Mesothelial cell of epicardium (in vitro differentiated cells): Measurements from ENCODE around the gene FAM124A. TPM values are rescaled to one million over a fixed set of nuclear protein-coding genes. Genes with fewer than 3 reads are reported as not detected.
A peak's percentile ranks its signal among the peaks of the same experiment; 100 is the strongest.

Experiments
- DNase-seq, 2 experiments: peaks; one replicate each; pipeline ENCODE4 v3.0.0; 2021; ENCODE audit warnings: low spot score in 2 of 2; ENCODE audit not compliant: unreplicated experiment in 2 of 2
- H3K27ac Mint-ChIP-seq: 2 replicates; pipeline ENCODE4 v1.8.0; 2021; ENCODE audit warnings: mixed read lengths
- H3K27me3 Mint-ChIP-seq: 2 replicates; pipeline ENCODE4 v1.8.0; 2021; ENCODE audit warnings: low read depth, mixed read lengths
- H3K36me3 Mint-ChIP-seq: 2 replicates; pipeline ENCODE4 v1.8.0; 2021; ENCODE audit warnings: mixed read lengths
- H3K4me1 Mint-ChIP-seq: 2 replicates; pipeline ENCODE4 v1.8.0; 2021; ENCODE audit warnings: mixed read lengths
- H3K4me3 Mint-ChIP-seq: 2 replicates; pipeline ENCODE4 v1.8.0; 2021; ENCODE audit warnings: mild to moderate bottlenecking, moderate library complexity, mixed read lengths
- H3K9me3 Mint-ChIP-seq: 2 replicates; pipeline ENCODE4 v1.8.0; 2021; ENCODE audit warnings: mixed read lengths
- total RNA-seq: library from RNA; stranded (reverse); gene quantifications from 3 replicates; pipeline ENCODE4 v1.2.1, GENCODE V29; 2021
- TF ChIP-seq, protein P1 (sequence below): fragments of 200-600 bp; sonication (generic); IDR thresholded peaks from one replicate; pipeline ENCODE4 v1.5.0; 2021; ENCODE audit warnings: antibody characterized with exemption; ENCODE audit not compliant: unreplicated experiment

FAM124A gene
- total RNA-seq, 1 donor from 2014 or later: 0.78 TPM

DNA sequence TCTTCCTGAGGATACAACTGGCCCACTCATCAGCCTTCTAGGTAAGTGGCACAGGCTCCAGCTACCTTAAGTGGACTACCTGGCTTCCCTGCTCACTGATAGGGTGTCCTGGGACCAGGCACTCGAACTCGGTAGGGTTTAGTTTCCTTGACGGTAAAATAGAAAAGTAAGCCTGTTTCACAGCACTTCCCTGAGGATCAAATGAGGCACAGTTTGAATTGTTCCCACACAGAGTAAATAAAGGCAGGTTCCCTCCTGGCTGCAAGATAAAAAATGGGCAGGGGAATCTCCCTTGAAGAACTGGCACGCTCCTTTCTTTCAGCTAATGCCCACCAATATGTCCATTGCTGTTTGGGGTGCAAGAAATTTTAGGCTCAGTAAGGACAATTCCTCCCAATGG, 1.1 kb upstream of the FAM124A start:
- Mint-ChIP-seq H3K36me3 (no peaks in the 10 kb centered on the region), H3K27me3 (peaks cover 71% of the 10 kb centered on the region), H3K27ac (no peak overlapping the region), H3K4me3 (peak overlapping the region; percentile 74), H3K9me3 (no peaks in the 10 kb centered on the region), H3K4me1 (peaks cover 7% of the 10 kb centered on the region)
- no peak for DNase-seq
- TF ChIP-seq, protein P1, sequence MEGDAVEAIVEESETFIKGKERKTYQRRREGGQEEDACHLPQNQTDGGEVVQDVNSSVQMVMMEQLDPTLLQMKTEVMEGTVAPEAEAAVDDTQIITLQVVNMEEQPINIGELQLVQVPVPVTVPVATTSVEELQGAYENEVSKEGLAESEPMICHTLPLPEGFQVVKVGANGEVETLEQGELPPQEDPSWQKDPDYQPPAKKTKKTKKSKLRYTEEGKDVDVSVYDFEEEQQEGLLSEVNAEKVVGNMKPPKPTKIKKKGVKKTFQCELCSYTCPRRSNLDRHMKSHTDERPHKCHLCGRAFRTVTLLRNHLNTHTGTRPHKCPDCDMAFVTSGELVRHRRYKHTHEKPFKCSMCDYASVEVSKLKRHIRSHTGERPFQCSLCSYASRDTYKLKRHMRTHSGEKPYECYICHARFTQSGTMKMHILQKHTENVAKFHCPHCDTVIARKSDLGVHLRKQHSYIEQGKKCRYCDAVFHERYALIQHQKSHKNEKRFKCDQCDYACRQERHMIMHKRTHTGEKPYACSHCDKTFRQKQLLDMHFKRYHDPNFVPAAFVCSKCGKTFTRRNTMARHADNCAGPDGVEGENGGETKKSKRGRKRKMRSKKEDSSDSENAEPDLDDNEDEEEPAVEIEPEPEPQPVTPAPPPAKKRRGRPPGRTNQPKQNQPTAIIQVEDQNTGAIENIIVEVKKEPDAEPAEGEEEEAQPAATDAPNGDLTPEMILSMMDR: no peak

DNA sequence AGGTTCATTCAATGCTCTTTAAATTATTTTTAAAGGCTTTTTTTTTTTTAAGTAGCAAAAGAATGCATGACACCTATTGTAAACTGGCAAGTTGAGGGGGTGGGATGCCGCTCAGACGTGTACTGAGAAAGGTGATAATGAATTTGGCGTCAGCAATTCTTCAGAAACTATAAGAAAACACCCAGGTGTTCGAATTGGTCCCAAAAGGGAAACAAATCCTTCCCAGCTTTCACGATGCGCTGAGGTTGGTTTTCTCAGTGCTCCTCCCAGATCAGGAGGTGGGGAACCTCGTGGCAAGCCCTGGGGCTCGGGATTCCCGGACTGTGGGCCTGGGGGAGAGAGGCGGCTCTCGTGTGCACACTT, 543 bp upstream of the FAM124A start:
- Mint-ChIP-seq H3K27ac (no peak overlapping the region), H3K4me3 (peak overlapping the region; percentile 74), H3K9me3 (no peaks in the 10 kb centered on the region), H3K4me1 (peaks cover 7% of the 10 kb centered on the region), H3K36me3 (no peaks in the 10 kb centered on the region), H3K27me3 (peaks cover 72% of the 10 kb centered on the region)
- TF ChIP-seq, protein P1: no peak
- DNase-seq: no peak

DNA sequence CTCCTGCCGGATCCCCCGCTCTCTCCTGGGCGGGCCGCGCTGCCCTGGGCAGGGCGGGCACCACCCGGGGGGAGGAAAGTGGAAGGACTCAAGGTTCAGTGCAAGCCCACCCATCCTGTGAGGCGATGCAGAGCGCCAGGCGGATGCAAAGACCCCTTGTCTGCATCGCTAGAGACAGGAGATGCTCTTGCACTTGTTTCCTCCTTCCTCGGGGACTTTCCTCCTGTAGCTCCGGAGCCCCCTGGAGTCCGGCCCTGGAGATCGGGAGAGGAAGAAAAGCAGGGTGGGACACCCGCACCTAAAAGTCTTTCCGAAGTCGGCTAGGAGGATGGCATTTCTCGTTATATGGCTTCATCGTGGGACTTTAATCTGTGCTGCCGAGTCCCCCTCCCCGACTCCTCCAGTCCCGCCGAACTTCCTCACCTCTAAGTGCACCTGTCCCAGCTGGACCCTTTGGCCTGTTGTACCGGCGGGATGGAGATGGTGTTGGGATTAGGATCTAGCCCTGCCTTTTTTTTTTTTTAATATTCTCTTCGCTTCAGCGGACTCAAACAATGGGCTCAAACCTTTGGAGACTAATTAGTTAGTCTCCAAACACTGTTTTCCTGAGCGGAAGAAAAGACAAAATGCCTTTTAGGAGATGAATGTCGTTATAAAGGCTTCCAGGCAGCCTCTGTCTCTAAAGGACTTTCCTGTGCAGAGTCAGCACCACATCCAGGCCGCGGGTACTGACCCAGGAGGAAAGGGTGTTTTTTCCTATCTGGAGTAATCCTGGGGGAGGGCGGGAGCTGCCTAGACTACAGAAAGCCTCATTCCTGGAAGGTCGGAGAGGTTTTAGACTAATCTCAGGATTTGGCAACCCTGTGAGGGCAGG, 725 bp downstream of the FAM124A start:
- H3K27ac Mint-ChIP-seq: no peak overlapping the region
- H3K27me3 Mint-ChIP-seq: peaks cover 77% of the 10 kb centered on the region
- no peaks in the 10 kb centered on the region for H3K9me3 Mint-ChIP-seq
- peak overlapping the region; percentile 65 for H3K4me3 Mint-ChIP-seq
- H3K4me1 Mint-ChIP-seq: peaks cover 7% of the 10 kb centered on the region
- DNase-seq: peak in 1 of 2 experiments; percentile 47
- TF ChIP-seq, protein P1: no peak
- no peaks in the 10 kb centered on the region for H3K36me3 Mint-ChIP-seq

DNA sequence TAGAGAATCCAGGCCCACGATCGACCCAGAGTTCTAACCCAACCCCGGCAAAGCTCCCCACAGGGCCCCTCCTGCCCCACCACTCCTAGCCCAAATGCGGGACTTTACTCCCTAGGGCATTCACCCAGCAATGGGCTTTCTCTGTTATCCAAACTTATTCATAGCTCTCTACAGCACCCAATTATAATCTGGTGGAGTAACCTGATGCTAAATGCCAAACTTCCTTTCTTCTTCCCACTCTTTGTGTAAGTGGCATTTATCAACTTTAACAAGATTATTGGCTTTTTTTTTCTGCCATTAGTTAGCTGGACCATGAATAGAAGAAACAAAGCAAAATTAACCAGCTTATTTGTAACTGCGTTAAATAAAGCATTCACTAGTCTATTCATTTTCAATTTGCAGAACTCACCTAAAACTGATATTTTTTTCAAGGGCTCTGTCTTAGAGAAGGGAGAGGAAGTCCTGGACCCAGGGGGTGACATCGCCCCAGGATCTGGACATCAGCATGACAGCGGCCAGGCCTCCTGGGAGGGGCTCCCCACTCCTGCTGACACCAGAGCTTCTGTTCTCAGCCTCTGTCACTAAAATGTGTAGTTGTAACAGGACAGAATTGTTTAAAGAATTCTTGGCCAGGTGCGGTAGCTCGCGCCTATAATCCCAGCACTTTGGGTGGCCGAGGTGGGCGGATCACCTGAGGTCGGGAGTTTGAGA, 1.5 kb downstream of the FAM124A start:
- no peak for DNase-seq
- H3K36me3 Mint-ChIP-seq: no peaks in the 10 kb centered on the region
- peaks cover 82% of the 10 kb centered on the region for H3K27me3 Mint-ChIP-seq
- no peaks in the 10 kb centered on the region for H3K9me3 Mint-ChIP-seq
- TF ChIP-seq, protein P1: no peak
- peak overlapping the region; percentile 17 for H3K4me3 Mint-ChIP-seq
- peaks cover 7% of the 10 kb centered on the region for H3K4me1 Mint-ChIP-seq
- no peak overlapping the region for H3K27ac Mint-ChIP-seq

DNA sequence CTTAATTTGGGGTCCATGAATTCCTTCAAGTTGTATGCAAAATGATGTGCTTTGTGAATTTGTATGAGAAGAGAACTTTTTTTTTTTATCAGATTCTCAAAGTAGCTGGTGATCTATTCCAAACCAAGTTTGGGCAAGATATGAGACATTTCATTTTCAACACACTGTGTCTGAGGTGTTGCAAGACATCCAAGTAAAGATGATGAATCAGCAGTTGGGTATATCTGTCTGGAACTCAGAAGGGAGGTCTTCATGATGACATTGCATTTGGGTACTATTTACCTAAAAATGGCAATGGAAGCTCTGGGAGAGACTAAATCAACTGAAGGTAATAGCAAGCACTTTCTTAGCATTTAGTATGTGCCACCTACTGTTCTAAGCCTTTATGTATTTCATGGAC, 2.8 kb downstream of the FAM124A start:
- peaks cover 3% of the 10 kb centered on the region for H3K4me1 Mint-ChIP-seq
- no peaks in the 10 kb centered on the region for H3K36me3 Mint-ChIP-seq
- no peak for DNase-seq
- H3K9me3 Mint-ChIP-seq: no peaks in the 10 kb centered on the region
- no peak overlapping the region for H3K4me3 Mint-ChIP-seq
- peaks cover 87% of the 10 kb centered on the region for H3K27me3 Mint-ChIP-seq
- H3K27ac Mint-ChIP-seq: no peak overlapping the region
- TF ChIP-seq, protein P1: no peak
